ENCODE measurements around the gene CTTN.

Gene CTTN

GRCh38 chr11:70485326-70486025 lies 87.1 kb downstream of the CTTN start:
- Histone ChIP-seq H3K4me2 (ENCODE audit: low read depth, low read length, poor library complexity, severe bottlenecking) (no peak overlapping the region), H3K27me3 (ENCODE audit: insufficient read depth, low read length, poor library complexity, severe bottlenecking) (no peaks in the 10 kb centered on the region), H3K9me2 (replicated peaks; ENCODE audit: low read depth, low read length) (no peaks in the 10 kb centered on the region), H3F3A (ENCODE audit: low read depth) (no peaks in the 10 kb centered on the region), H2AFZ (ENCODE audit: low read length) (no peak overlapping the region), H3K79me2 (ENCODE audit: insufficient read depth, low read length) (no peaks in the 10 kb centered on the region), H3K9me3 (ENCODE audit: insufficient read depth, low read depth, low read length) (peaks cover 3% of the 10 kb centered on the region; the same call in 1 of the 2 replicates), H3K4me3 (ENCODE audit: low read length, poor library complexity, severe bottlenecking) (no peak overlapping the region), H4K20me1 (ENCODE audit: insufficient read depth, low read length, poor library complexity, severe bottlenecking) (no peaks in the 10 kb centered on the region), H3K36me3 (ENCODE audit: insufficient read depth, low read length) (no peaks in the 10 kb centered on the region), H3K9ac (ENCODE audit: low read depth, low read length, poor library complexity, severe bottlenecking) (no peak overlapping the region), H3K4me1 (ENCODE audit: insufficient read depth, low read length, poor library complexity, severe bottlenecking) (no peaks in the 10 kb centered on the region)
- TF ChIP-seq EZH2phosphoT487 (IDR thresholded peaks at IDR 0.05; ENCODE audit: borderline replicate concordance) (no peak), CTCF (conservative IDR thresholded peaks at IDR 0.05; ENCODE audit: low read length) (no peak)

GRCh38 chr11:70486026-70486415 lies 87.7 kb downstream of the CTTN start:
- H3K4me1 ChIP-seq (ENCODE audit: insufficient read depth, low read length, poor library complexity, severe bottlenecking) = no peaks in the 10 kb centered on the region
- TF ChIP-seq EZH2phosphoT487 (IDR thresholded peaks at IDR 0.05; ENCODE audit: borderline replicate concordance) (no peak), CTCF (conservative IDR thresholded peaks at IDR 0.05; ENCODE audit: low read length) (no peak)
- no peaks in the 10 kb centered on the region for H3K79me2 ChIP-seq (ENCODE audit: insufficient read depth, low read length)
- H3K36me3 ChIP-seq (ENCODE audit: insufficient read depth, low read length) = no peaks in the 10 kb centered on the region
- peaks cover 3% of the 10 kb centered on the region; the same call in 1 of the 2 replicates for H3K9me3 ChIP-seq (ENCODE audit: insufficient read depth, low read depth, low read length)
- H4K20me1 ChIP-seq (ENCODE audit: insufficient read depth, low read length, poor library complexity, severe bottlenecking) = no peaks in the 10 kb centered on the region
- H2AFZ ChIP-seq (ENCODE audit: low read length) = no peak overlapping the region
- H3K9me2 ChIP-seq (replicated peaks; ENCODE audit: low read depth, low read length) = no peaks in the 10 kb centered on the region
- no peaks in the 10 kb centered on the region for H3F3A ChIP-seq (ENCODE audit: low read depth)
- H3K27me3 ChIP-seq (ENCODE audit: insufficient read depth, low read length, poor library complexity, severe bottlenecking) = no peaks in the 10 kb centered on the region
- no peak overlapping the region for H3K4me3 ChIP-seq (ENCODE audit: low read length, poor library complexity, severe bottlenecking)
- no peak overlapping the region for H3K9ac ChIP-seq (ENCODE audit: low read depth, low read length, poor library complexity, severe bottlenecking)
- no peak overlapping the region for H3K4me2 ChIP-seq (ENCODE audit: low read depth, low read length, poor library complexity, severe bottlenecking)
